Mesothelial cell of epicardium (in vitro differentiated cells): ENCODE measurements around the gene GNLY. TPM values are rescaled to one million over a fixed set of nuclear protein-coding genes. Genes with fewer than 3 reads are reported as not detected.

Experiments
- DNase-seq, 2 experiments: peaks; one replicate each; pipeline ENCODE4 v3.0.0; 2021; ENCODE audit warnings: low spot score in 2 of 2; ENCODE audit not compliant: unreplicated experiment in 2 of 2
- H3K27ac Mint-ChIP-seq: 2 replicates; pipeline ENCODE4 v1.8.0; 2021; ENCODE audit warnings: mixed read lengths
- H3K27me3 Mint-ChIP-seq: 2 replicates; pipeline ENCODE4 v1.8.0; 2021; ENCODE audit warnings: low read depth, mixed read lengths
- H3K36me3 Mint-ChIP-seq: 2 replicates; pipeline ENCODE4 v1.8.0; 2021; ENCODE audit warnings: mixed read lengths
- H3K4me1 Mint-ChIP-seq: 2 replicates; pipeline ENCODE4 v1.8.0; 2021; ENCODE audit warnings: mixed read lengths
- H3K4me3 Mint-ChIP-seq: 2 replicates; pipeline ENCODE4 v1.8.0; 2021; ENCODE audit warnings: mild to moderate bottlenecking, moderate library complexity, mixed read lengths
- H3K9me3 Mint-ChIP-seq: 2 replicates; pipeline ENCODE4 v1.8.0; 2021; ENCODE audit warnings: mixed read lengths
- total RNA-seq: library from RNA; stranded (reverse); gene quantifications from 3 replicates; pipeline ENCODE4 v1.2.1, GENCODE V29; 2021
- TF ChIP-seq, protein P1 (sequence below): fragments of 200-600 bp; sonication (generic); IDR thresholded peaks from one replicate; pipeline ENCODE4 v1.5.0; 2021; ENCODE audit warnings: antibody characterized with exemption; ENCODE audit not compliant: unreplicated experiment

Gene GNLY
- total RNA-seq, 1 donor from 2014 or later = not detected

DNA sequence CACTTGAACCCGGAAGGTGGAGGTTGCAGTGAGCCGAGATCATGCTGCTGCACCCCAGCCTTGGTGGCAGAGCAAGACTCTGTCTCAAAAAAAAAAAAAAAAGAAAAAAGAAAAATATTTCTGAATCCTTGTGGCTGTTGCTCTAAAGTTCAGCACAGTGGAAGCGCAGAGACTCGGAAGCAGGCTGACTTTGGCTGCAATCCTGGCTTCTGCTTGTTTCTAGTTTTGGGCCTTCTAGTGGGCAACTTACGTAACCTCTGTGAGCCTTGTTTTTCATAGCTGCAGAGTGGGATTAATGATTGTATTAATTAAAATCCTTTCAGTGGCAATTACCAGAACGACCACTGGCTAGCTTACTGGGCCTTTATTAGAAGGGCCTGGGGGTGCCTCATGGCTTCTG is 28.4 kb downstream of the GNLY start:
- H3K4me1 Mint-ChIP-seq = peaks cover 7% of the 10 kb centered on the region
- no peaks in the 10 kb centered on the region for H3K36me3 Mint-ChIP-seq
- H3K27me3 Mint-ChIP-seq = peaks cover 13% of the 10 kb centered on the region
- no peak for DNase-seq
- H3K9me3 Mint-ChIP-seq = peaks cover 8% of the 10 kb centered on the region
- TF ChIP-seq, protein P1, sequence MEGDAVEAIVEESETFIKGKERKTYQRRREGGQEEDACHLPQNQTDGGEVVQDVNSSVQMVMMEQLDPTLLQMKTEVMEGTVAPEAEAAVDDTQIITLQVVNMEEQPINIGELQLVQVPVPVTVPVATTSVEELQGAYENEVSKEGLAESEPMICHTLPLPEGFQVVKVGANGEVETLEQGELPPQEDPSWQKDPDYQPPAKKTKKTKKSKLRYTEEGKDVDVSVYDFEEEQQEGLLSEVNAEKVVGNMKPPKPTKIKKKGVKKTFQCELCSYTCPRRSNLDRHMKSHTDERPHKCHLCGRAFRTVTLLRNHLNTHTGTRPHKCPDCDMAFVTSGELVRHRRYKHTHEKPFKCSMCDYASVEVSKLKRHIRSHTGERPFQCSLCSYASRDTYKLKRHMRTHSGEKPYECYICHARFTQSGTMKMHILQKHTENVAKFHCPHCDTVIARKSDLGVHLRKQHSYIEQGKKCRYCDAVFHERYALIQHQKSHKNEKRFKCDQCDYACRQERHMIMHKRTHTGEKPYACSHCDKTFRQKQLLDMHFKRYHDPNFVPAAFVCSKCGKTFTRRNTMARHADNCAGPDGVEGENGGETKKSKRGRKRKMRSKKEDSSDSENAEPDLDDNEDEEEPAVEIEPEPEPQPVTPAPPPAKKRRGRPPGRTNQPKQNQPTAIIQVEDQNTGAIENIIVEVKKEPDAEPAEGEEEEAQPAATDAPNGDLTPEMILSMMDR = no peak
- H3K4me3 Mint-ChIP-seq = no peak overlapping the region
- H3K27ac Mint-ChIP-seq = no peak overlapping the region

DNA sequence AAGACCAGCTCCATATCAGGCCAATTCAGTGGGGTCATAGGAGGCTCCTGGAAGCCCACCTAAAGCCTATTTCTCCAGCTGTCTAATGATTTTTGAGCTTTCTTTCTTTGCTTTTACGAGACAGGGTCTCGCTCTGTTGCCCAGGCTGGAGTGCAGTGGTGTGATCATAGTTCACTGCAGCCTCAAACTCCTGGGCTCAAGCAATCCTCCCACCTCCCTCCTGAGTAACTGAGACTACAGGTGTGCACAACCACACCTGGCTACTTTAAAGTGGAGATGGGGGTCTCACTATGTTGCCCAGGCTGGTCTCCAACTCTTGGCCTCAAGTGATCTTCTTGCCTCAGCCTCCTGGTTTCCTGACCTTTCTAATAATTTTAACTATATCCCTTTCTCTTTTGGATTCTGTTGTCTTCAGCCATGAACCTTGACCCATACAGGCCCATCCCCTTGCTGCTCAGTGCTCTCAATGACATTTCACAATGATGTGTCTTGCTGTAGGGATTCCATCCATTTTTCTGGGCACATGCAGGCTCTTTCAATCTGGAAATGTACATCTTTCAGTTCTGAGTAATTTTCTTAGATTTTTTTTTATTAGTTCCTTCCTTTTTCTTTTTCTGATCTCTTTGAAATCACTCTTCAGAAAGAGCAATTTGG is 29.7 kb downstream of the GNLY start:
- Mint-ChIP-seq H3K4me3 (no peak overlapping the region), H3K27me3 (peaks cover 22% of the 10 kb centered on the region), H3K9me3 (peaks cover 8% of the 10 kb centered on the region), H3K4me1 (no peaks in the 10 kb centered on the region), H3K36me3 (no peaks in the 10 kb centered on the region), H3K27ac (peak overlapping the region; percentile 10)
- DNase-seq = no peak
- TF ChIP-seq, protein P1 = no peak

DNA sequence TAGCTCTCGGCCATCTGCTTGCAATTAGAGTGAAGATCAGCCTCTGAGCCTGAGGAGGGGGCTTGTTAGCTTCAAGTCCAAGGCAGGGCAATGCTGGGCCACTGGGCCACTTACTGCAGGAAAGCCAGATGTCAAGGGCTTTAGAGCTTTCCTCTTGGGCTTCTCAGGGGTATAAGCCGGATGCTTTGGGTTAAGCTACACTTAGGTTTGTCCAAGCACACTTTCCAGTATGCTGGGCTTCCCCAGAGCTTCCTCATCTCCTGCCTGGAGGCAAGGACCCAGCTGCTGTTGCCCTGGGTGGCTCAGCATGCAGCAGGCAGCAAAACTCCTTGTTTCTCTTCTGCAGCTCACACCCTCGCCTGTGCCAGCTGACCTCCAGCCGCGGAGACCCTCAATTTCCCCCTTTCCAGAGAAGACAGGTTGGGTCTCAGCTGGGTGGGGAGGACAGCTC is 30.6 kb downstream of the GNLY start:
- H3K27me3 Mint-ChIP-seq = peaks cover 23% of the 10 kb centered on the region
- no peaks in the 10 kb centered on the region for H3K36me3 Mint-ChIP-seq
- H3K4me1 Mint-ChIP-seq = peaks cover 5% of the 10 kb centered on the region
- no peak overlapping the region for H3K27ac Mint-ChIP-seq
- H3K4me3 Mint-ChIP-seq = no peak overlapping the region
- no peak for DNase-seq
- TF ChIP-seq, protein P1 = no peak
- H3K9me3 Mint-ChIP-seq = peaks cover 8% of the 10 kb centered on the region

DNA sequence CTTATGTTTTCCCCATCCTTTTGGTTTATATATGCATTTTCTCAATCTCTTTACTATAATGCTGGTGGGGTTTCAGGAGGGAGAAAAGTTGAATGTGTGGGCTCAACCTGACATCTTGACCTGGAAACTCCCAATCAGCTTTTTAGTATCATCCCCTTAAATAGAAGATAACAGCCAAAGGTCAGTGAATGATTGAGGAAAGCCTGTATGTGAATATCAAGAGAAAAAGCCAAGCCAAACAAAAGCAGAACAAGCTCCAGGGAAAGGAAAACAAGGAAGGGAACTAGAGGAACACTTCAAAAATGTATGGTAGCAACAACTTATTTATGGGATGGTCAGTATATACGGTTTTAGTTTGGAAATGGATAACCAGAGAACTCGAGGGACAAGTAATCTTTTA is 31.3 kb downstream of the GNLY start:
- Mint-ChIP-seq H3K27me3 (peaks cover 23% of the 10 kb centered on the region), H3K27ac (no peak overlapping the region), H3K36me3 (no peaks in the 10 kb centered on the region), H3K9me3 (peaks cover 4% of the 10 kb centered on the region), H3K4me1 (peaks cover 5% of the 10 kb centered on the region), H3K4me3 (no peak overlapping the region)
- TF ChIP-seq, protein P1 = no peak
- DNase-seq = no peak

DNA sequence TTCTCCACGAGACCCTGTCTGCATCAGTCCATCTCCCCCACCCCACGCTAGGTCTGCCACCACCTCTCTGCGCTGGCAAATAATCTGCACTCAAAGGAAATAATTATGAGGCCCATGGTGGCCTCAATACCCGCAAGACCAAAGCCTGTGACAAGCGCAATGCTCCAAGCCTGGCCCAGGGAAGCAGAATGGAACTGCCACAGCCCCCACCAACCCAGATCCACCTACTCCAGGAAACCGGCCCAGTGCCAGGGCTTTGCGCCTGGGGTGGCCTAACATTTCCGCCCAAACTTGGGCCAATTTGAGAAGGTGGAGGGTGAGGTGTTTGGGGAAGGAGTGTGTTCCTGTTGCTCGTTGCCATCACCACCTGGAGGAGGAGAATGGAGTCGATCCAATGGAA is 33.6 kb downstream of the GNLY start:
- no peaks in the 10 kb centered on the region for H3K36me3 Mint-ChIP-seq
- H3K27ac Mint-ChIP-seq = no peak overlapping the region
- H3K4me1 Mint-ChIP-seq = peaks cover 12% of the 10 kb centered on the region
- no peaks in the 10 kb centered on the region for H3K9me3 Mint-ChIP-seq
- H3K27me3 Mint-ChIP-seq = peaks cover 23% of the 10 kb centered on the region
- TF ChIP-seq, protein P1 = no peak
- DNase-seq = no peak
- no peak overlapping the region for H3K4me3 Mint-ChIP-seq
